AG20443 (cell line): ENCODE results near the gene EFCC1.

ENCODE experiments used
- DNase-seq: peaks from one replicate; pipeline ENCODE4 v3.0.0; 2012; ENCODE audit warnings: low spot score, mixed read lengths

Gene EFCC1, protein sequence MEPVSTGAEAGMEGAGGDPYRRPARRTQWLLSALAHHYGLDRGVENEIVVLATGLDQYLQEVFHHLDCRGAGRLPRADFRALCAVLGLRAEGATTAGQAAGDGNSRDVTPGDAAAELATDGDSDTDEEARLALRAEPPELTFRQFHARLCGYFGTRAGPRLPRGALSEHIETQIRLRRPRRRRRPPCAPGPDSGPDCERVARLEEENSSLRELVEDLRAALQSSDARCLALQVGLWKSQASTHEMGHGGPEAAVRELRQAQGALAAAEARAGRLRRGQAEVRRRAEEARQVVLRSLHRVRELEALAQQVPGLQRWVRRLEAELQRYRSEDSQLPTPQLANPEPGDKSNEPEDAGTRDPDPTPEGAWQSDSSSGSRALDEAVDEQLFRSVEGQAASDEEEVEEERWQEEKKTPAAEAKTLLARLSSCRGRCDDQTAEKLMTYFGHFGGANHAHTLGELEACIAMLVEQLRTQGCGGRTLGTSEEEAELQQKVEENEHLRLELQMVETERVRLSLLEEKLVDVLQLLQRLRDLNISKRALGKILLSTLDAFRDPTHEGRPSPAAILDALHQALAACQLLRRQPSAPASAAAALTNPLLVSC

DNA sequence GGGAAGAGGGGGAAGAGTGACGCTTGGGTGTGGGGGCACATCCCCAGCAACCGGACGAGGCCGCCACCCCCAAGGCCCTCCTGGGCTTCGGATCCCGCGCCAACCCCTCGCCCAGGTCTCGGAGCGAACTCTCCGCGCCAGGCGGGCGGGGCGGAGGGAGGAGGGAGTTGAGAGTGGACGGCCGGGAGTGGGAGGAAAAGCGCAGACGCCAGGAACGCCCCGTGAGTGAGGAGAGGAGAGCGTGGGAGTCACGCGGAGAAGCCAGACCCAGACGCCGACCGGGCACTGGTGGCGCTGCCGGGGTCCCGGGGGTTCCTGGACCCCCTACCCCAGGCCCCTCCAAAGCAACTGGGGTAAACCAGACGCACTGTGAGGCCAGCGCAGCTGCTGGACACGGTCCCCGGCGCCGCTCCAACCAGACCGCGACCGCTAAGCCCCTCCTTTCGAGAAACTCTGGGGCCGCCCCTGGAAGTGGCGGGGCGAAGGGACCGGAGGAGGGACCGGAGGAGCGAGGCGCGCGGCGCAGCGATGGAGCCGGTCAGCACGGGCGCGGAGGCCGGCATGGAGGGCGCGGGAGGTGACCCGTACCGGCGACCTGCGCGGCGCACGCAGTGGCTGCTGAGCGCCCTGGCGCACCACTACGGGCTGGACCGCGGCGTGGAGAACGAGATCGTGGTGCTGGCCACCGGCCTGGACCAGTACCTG, at the start of gene EFCC1:
Gene EFCC1 (plus strand): TSS at position 204 of the 705 bp plus-strand sequence. CDS start 325 bp downstream, at position 529.
- peak; percentile 56 for DNase-seq

- no peak for DNase-seq
Observed at GRCh38 chr3:128956440-128956839, 44.7 kb upstream of the EFCC1 start.

DNA sequence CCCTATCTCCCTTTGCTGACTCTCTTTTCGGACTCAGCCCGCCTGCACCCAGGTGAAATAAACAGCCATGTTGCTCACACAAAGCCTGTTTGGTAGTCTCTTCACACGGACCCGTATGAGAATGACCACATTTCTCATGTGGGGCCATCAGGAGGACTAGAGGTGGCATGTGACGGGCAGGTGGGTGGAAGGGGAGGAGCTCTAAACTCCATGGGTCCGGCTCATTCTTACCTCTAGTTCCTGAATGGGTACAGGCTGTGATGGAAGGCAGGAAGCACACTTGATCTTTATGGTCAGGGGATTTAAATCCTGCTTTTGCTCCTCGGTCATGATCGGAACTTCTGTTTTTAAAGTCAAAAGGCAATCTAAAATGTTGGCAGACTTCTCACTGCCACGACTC, 35.8 kb upstream of the EFCC1 start:
- no peak for DNase-seq

DNA sequence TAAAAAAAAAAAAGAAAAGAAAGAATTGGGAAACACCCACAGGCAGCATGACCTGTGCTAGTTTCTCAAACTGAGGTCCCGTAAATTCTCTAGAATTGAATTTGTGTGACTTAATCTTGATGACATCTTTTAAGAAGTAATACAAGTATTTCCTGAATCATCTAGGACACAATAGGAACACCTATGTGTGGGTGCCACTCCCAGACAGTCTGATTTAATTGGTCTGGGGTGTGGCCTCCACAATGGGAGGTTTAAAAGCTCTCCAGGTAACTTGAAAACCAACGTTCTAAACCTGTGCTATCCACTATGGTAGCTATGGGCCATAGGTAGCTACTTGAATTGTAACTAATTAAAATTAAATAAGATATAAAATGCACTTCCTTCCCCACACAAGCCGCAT, 35.3 kb upstream of the EFCC1 start:
- no peak for DNase-seq

DNA sequence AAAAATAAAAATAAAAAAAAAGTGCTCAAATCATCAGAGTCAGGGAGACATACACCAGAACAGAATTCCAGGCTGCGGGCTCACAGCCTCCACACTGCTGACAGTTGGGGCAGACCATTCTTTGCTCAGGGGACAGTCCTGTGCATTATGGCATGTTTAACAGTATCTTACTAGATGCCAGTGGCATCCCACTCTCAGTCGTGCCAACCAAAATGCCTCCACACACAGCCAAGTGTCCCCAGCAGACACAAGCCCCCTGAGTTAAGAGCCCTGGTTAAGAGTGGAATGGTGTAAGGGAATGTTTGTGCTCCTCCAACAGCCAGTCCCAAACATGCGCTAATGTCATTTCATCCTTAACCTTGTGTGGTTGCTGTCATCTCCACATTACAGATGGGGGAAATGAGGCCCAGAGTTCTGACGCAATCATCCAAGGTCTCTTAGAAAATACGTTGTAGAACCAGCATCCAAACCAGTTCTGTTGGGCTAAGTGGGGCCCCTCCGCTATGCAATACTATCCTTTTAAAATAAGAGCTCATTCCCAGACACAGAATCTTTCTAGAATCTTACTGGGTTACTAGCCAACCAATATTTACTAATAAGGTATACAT, 33.3 kb upstream of the EFCC1 start:
- no peak for DNase-seq

DNA sequence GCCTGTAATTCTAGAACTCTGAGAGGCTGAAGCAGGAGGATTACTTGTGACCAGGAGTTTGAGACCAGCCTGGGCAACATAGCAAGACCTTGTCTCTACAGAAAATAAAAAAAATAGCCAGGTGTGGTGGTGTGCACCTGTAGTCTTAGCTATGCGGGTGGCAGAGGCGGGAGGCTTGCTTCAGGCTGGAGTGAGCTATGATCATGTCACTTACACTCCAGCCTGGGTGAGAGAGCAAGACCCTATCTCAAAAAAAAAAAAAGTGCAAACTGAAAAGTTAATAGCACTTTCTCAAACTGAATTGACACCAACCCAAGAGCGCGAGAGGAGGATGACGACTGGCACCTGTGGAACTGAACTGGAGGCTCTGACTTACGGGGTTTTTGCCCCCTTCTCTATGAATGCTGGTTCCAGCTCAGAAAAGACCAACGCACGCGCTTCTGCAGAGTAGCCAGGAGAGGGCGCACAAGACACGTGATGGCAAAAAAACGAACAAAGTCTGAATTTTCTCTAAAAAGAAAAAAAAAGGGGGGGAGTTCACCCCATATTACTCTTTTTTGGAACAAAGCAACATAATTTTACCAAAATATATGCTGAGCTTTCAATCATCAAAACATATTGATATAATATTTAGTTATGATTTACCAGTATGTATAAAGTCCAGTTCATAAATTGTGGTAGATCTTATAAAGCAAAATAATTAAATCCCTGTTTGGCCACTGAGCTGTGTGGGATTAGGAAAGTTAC, 30.9 kb upstream of the EFCC1 start:
- DNase-seq = peak; percentile 66

GRCh38 chr3:128970740-128971047, 30.4 kb upstream of the EFCC1 start:
- DNase-seq = no peak

DNA sequence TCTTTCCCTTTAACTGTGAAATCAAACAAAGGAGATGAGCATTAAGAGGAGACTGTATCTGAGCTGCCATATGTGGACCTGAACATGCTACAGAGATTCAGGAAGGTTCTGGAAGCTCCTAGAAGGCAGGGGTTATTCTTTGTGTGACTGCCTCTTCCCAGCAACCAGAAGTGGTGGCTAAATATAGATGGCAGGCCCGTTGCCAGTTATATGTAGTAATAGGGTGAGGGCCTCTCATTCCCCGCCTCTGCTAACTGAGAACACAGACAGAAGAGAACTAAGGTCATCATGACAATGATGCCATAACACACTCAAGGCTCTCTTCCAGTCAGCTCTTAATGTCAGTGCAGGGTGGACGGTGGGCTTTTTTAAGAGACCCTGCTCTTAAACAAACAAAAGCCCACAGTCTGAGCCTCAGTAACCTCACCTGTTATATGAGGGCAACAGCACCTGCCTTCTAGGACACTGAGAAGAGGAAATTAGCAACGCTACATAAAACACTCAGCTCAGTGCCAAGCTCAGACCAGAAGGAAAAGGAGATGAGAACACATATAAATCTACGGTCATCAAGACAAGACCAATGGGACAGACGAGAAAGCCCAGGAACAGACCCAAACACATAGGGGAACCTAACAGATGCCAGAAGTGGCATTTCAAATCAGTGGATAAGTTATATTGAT, 29.5 kb upstream of the EFCC1 start:
- peak; percentile 28 for DNase-seq

- DNase-seq = no peak
Observed at GRCh38 chr3:128973988-128974564, 27.0 kb upstream of the EFCC1 start.

- DNase-seq = no peak
Observed at GRCh38 chr3:128975276-128975675, 25.8 kb upstream of the EFCC1 start.

GRCh38 chr3:128983293-128984069, 17.6 kb upstream of the EFCC1 start:
- no peak for DNase-seq

DNA sequence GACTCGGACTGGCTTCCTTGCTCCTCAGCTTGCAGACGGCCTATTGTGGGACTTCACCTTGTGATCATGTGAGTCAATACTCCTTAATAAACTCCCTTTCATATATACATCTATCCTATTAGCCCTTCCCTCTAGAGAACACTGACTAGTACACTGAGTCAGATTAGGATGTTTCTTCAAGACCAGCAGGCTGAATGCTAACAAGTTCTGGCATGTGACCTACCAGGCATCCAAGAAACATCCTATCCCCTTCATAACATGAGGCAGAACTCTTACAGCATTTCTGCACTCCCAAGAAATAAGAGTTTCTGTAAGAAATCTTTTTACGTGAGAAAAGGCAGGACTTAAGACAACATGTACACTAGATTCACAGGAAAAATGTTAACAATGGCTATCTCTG, 16.5 kb upstream of the EFCC1 start:
- DNase-seq = no peak

- DNase-seq = no peak
Observed at GRCh38 chr3:128987302-128988100, 13.6 kb upstream of the EFCC1 start.

GRCh38 chr3:128988286-128988685, 12.8 kb upstream of the EFCC1 start:
- no peak for DNase-seq

DNA sequence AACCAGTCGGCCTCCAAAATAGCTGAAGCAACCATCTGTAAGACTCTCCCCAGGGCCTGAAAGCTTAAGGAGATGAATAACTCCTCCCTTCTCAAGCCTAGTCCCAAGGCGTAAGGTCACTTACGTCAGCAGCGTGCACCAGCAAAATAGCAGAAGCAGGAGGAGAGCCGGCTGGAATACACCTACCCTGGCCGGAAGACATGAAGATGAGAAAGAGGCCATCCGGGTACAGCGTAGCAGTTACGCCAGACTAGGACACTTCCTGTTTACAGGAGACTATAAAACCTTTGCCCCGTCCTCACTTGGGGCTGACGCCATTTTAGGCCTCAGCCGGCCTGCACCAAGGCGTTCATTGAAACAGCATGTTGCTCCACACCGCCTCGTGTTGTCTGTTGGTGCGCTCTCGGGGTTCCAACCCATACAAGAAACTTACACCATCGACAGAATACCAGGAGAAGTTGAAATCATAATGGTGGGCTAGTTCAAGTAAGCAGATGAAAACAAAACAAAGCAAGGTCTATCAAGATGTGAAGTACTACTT, 9.7 kb upstream of the EFCC1 start:
- DNase-seq = no peak

DNA sequence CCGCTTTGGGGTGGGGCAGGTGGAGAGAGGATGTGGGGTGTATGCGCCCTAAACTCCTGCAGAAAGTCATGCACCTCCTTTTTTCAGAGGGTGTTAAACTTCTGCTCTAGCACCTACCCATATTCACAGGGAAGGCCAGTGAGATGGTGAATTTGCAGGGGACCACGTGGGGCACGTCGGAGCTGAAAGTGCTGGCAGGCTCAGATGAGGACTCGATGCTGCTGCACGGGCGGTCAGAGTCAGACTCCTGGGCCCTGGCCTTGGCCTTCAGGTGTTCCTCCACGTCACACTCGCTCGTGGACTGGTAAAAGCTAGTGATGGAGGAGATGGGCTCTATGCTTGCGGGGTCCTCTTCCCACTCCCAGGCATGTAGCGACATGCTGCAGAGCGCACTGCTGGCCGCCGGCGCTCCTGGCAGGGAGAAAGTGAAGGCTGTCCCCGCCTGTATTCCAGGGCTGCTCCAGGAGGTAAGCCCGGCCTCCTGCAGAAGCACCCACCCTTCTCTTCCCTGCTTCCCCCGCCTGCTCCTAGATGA, 8.1 kb upstream of the EFCC1 start:
- DNase-seq = no peak

GRCh38 chr3:128993461-128994172, 7.5 kb upstream of the EFCC1 start, which contains the start of gene CFAP92:
Gene CFAP92 (minus strand): TSS chr3:128994076. CDS start chr3:128993304, 772 bp downstream.
- DNase-seq = peak; percentile 96

DNA sequence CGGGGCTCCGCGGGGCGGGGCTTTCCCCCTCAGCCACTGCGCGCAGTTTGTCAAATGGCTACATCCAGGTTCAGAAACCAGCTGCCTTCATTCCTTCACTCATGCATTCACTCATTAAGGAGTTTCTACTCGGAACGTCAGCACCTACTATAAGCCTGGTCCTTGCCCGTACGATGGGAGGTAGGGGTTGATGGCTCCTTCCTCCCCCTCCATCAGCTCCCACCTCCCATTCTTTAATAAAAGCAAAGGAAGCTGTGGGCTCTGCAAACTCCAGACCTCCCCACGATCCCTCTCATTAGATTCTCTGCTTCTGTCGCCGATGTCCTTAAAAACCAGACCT, 7.0 kb upstream of the EFCC1 start:
- DNase-seq = no peak
